AG04450 (cell line): ENCODE results near the gene TSHZ2. TPM values are rescaled to one million over a fixed set of nuclear protein-coding genes. Genes with fewer than 3 reads are reported as not detected.
A peak's percentile ranks its signal among the peaks of the same experiment; 100 is the strongest.

ENCODE experiments used
- CTCF ChIA-PET: fragments of 300-600, 350-600 bp; formaldehyde crosslinking; extraction: SDS; loops from one replicate; lab custom pipeline; 2022; ENCODE audit warnings: antibody characterized with exemption, inconsistent platforms; lab: Charles Lee
- POLR2A ChIA-PET: fragments of 350-600 bp; formaldehyde crosslinking; extraction: SDS; loops from one replicate; lab custom pipeline; 2021; ENCODE audit warnings: antibody characterized with exemption, inconsistent platforms; lab: Yijun Ruan, JAX
- DNase-seq: peaks from one replicate; pipeline ENCODE4 v3.0.0-alpha.2; 2011; ENCODE audit warnings: low read depth, low spot score
- H3K27ac ChIP-seq: one replicate; pipeline ENCODE4 v1.5.1; 2012; ENCODE audit warnings: low read depth, low read length, control low read depth
- H3K27me3 ChIP-seq: one replicate; pipeline ENCODE4 v1.6.0; 2012; ENCODE audit warnings: low read length; ENCODE audit not compliant: control insufficient read depth, insufficient read depth
- H3K4me3 ChIP-seq: 2 replicates; pipeline ENCODE4 v1.5.1; 2011; ENCODE audit warnings: mild to moderate bottlenecking, low read depth, low read length, control low read depth
- H3K9me3 ChIP-seq: 2 replicates; pipeline ENCODE4 v1.5.1; 2012; ENCODE audit warnings: low read length; ENCODE audit not compliant: control insufficient read depth, insufficient read depth
- polyA minus RNA-seq: library from RNA; depleted of rRNA, polyadenylated mRNA; stranded (reverse); fragments of >200 nt; gene quantifications from 2 replicates; pipeline ENCODE4 v1.2.3, GENCODE V29; 2011; rRNA and poly(A)+ RNA removed
- polyA plus RNA-seq: library from polyadenylated mRNA; depleted of rRNA; stranded (reverse); fragments of >200 nt; gene quantifications from 2 replicates; pipeline ENCODE4 v1.2.3, GENCODE V29; 2011; rRNA removed
- TF ChIP-seq, protein P1 (sequence below): IDR thresholded peaks from 2 replicates; pipeline ENCODE4 v1.5.1; 2011; ENCODE audit warnings: low read depth, low read length, control low read depth, inconsistent platforms

TSHZ2 gene, protein sequence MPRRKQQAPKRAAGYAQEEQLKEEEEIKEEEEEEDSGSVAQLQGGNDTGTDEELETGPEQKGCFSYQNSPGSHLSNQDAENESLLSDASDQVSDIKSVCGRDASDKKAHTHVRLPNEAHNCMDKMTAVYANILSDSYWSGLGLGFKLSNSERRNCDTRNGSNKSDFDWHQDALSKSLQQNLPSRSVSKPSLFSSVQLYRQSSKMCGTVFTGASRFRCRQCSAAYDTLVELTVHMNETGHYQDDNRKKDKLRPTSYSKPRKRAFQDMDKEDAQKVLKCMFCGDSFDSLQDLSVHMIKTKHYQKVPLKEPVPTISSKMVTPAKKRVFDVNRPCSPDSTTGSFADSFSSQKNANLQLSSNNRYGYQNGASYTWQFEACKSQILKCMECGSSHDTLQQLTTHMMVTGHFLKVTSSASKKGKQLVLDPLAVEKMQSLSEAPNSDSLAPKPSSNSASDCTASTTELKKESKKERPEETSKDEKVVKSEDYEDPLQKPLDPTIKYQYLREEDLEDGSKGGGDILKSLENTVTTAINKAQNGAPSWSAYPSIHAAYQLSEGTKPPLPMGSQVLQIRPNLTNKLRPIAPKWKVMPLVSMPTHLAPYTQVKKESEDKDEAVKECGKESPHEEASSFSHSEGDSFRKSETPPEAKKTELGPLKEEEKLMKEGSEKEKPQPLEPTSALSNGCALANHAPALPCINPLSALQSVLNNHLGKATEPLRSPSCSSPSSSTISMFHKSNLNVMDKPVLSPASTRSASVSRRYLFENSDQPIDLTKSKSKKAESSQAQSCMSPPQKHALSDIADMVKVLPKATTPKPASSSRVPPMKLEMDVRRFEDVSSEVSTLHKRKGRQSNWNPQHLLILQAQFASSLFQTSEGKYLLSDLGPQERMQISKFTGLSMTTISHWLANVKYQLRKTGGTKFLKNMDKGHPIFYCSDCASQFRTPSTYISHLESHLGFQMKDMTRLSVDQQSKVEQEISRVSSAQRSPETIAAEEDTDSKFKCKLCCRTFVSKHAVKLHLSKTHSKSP (N-terminal part only)
- not detected in 2 replicates for polyA plus RNA-seq
- polyA minus RNA-seq: 0.52 TPM in 1 of 2 replicates, not detected in the other

DNA sequence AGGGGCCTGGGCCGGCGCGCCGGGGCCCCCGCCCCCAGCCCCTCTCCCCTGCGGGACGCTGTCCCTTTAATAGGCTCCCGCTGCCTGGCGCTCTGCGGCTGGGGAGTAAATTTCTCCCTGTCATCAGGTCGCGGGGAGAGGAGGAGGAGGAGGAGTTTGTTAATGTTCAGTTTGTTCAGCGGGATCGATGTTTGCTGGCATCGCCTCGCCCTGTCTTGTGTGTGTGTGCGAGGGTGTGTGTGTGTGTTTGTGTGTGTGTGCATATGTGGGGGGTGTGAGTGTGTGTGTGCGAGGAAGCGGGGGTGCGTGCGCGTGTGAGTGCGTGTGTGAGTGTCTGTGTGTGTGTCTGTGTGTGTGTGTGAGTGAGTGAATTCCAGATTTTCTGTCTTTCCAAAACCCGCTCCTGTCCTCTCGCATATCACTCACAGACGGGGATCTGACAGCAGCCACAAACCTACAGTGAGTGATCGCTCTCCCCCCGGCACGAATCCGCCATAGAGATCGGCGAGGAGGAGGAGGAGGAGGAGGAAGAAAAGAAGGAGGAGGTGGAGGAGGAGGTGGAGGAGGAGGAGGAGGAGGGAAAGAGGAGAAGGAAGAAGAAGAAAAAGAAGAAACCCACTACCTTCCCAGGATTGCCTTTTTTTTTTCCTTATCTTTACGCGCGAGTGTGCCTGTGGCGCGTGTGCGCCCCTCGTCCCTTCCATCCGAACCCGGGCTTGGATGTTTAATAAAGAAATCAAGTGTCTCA lies at the start of gene TSHZ2:
Gene TSHZ2, plus strand, starts transcription at position 169 of the 748 bp plus-strand sequence. CDS start 936 bp downstream, outside the sequence.
- no peak within 1 kb of the TSS for H3K27ac ChIP-seq
- TF ChIP-seq, protein P1, sequence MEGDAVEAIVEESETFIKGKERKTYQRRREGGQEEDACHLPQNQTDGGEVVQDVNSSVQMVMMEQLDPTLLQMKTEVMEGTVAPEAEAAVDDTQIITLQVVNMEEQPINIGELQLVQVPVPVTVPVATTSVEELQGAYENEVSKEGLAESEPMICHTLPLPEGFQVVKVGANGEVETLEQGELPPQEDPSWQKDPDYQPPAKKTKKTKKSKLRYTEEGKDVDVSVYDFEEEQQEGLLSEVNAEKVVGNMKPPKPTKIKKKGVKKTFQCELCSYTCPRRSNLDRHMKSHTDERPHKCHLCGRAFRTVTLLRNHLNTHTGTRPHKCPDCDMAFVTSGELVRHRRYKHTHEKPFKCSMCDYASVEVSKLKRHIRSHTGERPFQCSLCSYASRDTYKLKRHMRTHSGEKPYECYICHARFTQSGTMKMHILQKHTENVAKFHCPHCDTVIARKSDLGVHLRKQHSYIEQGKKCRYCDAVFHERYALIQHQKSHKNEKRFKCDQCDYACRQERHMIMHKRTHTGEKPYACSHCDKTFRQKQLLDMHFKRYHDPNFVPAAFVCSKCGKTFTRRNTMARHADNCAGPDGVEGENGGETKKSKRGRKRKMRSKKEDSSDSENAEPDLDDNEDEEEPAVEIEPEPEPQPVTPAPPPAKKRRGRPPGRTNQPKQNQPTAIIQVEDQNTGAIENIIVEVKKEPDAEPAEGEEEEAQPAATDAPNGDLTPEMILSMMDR: no peak
- no peaks in the 10 kb centered on the region for H3K9me3 ChIP-seq
- peaks cover 10% of the 10 kb centered on the region for H3K27me3 ChIP-seq
- POLR2A ChIA-PET: no interaction called here
- H3K4me3 ChIP-seq: peak within 1 kb of the TSS; percentile 27
- DNase-seq: no peak
- CTCF ChIA-PET: no interaction called here

DNA sequence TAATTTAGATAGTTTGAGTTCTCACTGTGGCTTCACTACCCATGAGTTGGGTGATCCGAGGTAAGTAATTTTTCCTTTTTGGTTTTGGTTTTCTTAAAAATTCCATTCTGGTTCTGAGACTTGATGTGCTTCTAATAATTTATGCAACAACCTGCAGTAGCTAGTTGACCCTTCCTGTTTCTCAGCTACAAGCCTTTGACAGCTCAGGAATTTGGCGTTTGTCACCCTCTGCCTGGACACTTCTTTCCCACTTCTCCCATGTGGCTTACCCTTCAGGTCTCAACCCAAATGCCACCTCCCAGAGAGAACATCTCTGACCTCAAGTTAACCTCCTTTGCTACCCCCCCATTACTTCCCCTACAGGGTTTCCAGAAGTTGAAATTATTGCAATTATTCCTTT lies 49.7 kb upstream of the TSHZ2 start:
- Histone ChIP-seq H3K27ac (no peak overlapping the region), H3K9me3 (no peaks in the 10 kb centered on the region; the same call in 1 of the 2 replicates), H3K4me3 (no peak overlapping the region), H3K27me3 (no peaks in the 10 kb centered on the region)
- no peak for DNase-seq
- CTCF ChIA-PET: interaction anchor here (0.7 kb wide), 1 partner anchor 203 kb away, joined by 6 read pairs; no protein-coding TSS in a partner anchor
- TF ChIP-seq, protein P1: no peak
- POLR2A ChIA-PET: no interaction called here

DNA sequence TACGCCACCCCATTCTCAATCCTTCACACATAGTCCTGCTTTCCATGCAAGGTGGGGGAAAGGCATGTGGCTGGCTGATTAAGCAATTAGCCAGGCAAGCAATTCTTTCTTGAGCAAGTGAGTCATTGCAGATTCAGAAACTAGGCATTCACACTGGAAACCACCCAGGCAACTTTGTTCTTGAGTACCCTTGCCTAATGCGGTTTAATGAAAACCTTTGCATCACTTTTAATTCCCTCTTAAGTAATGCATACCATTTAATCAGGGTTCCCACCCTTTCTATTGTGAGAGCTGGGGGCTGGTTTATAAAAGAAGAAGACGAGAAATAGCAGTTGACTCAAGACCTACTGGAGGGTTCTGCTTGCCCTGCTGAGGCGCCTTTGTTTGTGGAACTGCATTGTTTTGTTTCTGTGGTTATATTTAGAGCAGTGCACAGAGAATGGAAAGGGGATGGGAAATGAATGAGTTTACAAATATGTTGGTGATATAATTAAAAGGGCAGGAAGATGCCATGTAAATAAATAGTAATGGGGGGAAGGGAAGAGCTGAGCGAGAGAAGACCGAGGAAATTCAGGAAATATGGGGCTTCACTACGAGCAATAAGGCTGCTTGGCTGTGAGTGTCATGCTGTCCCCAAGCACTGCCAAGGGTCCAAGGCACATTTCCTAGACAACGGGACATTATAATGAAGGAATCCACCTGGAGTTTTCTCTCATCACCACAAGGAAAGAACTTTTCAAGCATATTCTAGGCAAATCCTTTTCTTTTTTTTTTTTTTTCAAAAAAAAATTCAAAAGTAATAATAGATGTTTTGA lies 48.8 kb upstream of the TSHZ2 start:
- TF ChIP-seq, protein P1: no peak
- ChIA-PET CTCF (no interaction called here), POLR2A (no interaction called here)

More for the DNA sequence above, 48.8 kb upstream of the TSHZ2 start:
- Histone ChIP-seq H3K27me3 (no peaks in the 10 kb centered on the region), H3K9me3 (no peaks in the 10 kb centered on the region; the same call in none of the 2 replicates), H3K4me3 (no peak overlapping the region), H3K27ac (no peak overlapping the region)
- DNase-seq: no peak
